GM18868 (cell line): ENCODE results near the gene GOT2.
"Not testable (repeated sequence)": the region's sequence is repeated elsewhere in the genome, so short reads cannot be mapped to it uniquely, and the experiment has no call there.

Experiments
- ATAC-seq: cut with Tn5 transposase; IDR thresholded peaks from one replicate; pipeline ENCODE4 v1.9.1; 2021; ENCODE audit warnings: mild to moderate bottlenecking, moderate library complexity; ENCODE audit not compliant: unreplicated experiment

The GOT2 gene

DNA sequence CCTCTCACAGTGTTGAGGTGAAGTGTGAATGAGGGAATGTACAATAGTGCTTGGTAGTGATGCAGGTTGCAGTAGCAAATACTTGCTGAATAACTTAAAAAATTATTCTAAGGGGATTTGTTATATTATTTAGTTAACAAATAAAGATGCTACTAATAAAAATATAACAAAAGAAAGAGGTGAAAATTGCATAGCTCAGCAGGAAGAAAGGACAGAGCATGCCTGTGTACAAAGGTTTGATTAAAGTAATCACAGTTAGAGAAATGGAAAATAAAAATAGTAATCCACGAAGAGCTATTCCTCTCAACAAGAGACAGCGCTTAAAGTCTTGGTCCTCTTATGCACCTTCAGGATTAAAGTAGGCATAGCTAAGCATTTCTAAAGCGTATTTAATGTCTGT is 11.0 kb downstream of the GOT2 start:
- no peak for ATAC-seq

DNA sequence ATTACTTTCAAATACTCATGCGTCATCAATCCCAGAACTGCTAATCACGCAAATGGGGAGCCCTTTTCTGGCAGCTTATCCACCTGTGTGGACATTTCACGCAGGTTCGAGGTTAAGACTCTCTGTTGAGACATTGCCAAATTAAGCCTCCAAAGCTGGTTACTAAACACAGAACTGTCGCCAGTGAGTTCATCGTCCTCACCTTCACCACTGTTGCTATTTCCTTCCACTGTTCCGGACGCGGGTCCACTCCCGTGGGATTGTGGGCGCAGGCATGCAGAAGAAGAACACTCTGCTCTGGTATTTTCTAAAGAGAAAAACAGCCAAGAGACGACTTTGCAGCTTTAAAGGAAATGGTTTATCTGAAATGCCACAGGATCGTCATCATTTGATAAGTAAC is 16.1 kb downstream of the GOT2 start:
- no peak for ATAC-seq

DNA sequence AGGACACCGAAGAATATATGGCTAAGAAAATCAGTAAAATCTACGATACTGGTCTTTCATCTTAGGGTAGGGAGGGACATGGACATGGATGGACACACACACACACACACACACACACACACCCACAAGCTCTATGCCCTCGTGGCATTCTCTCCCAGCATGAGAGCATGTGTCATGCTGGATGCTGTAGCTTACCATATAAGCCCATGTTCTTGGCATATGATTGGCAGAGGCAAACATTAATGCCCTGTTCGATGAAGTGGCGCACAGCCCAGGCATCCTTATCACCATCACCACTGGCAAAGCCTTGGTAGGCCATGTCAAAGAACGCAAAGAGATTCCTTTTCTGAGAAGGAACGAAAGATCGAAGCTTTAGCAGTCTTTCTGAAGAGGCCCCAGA is 17.6 kb downstream of the GOT2 start:
- no peak for ATAC-seq

DNA sequence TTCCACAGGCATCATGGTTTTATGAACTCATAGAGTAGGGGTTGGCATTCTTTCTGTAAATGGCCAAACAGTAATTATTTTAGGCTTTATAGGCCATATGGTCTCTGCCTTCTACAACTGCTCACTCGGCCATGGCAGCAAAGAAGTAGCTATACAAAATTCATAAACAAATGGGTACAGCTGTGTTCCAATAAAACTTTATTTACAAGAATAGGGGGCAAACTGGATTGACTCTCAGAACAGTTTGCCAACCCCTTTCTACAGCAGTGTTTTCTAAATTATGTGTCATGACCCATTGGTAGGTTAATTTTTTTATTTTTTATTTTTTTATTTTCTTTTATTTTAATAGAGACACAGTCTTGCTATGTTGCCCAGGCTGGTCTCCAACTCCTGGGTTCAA is 20.4 kb downstream of the GOT2 start:
- no peak for ATAC-seq

DNA sequence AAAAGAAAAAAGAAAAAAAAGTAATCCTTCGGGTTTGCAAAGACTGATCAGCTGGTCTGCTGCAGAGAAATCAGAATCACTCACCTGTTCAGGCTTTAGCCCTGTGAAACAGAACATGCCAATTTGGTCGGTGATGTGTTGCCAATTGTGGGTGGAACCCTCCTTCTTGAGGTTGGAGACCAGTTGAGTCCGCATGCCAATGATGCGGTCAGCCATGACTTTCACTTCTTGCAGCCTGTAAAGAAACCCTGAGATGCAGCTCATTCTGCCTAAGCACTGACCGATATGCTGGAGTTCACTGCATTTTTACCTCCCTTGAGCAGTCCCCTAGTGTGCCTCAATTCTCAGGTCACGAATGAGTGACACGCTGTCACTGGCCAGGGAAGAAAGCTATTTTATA is 24.8 kb downstream of the GOT2 start:
- ATAC-seq = no peak

DNA sequence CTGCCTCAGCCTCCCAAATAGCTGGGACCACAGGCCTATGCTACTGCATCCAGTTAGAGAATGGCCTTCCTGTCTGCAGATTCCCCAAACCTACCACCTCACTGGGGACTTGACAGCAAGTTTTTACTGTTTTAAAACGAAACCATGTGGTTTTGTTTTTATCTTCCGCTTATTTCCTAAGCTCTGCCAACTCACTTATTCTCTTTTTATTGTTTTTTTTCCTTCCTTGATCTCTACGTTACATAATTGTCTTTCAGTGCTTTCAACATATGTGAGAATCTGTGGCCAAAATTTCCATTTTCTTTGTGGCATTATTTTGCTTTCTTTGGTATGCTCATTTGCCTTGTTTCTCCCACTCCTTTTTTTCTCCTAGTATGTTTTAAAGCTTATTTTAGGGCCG is 35.0 kb downstream of the GOT2 start:
- no peak for ATAC-seq

DNA sequence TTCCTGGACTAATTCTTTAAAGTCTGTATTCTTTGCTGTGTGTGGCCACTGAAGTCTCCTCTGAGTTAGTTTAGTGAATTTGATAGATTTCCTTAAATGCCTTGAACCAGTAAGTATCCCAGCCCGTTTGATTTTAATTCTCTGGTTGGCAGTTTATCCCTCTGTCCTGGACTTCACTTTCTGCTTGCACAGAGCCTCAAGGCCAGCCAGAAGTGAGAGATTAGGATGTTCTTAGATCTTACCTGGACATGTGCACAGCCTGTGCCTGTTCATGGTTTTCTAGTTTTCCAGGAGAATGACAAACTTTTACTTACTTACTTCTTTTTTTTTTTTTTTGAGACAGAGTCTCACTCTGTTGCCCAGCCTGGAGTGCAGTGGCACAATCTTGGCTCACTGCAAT is 38.7 kb downstream of the GOT2 start:
- no peak for ATAC-seq

DNA sequence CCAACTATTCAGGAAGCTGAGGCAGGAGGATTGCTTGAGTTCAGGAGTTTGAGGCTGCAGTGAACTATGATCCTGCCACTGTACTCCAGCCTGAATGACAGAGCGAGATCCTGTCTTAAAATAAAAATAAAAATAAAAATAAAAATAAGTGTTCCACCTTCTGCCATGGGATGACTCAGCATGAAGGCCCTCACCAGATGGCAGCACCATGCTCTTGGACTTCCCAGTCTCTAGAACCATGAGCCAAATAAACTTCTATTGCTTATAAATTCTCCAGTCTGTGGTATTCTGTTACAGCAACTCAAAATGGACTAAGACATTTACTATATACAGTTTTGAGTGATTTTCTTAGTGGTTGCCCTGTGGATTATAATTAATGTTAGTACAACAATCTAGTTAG is 41.7 kb downstream of the GOT2 start:
- no peak for ATAC-seq

DNA sequence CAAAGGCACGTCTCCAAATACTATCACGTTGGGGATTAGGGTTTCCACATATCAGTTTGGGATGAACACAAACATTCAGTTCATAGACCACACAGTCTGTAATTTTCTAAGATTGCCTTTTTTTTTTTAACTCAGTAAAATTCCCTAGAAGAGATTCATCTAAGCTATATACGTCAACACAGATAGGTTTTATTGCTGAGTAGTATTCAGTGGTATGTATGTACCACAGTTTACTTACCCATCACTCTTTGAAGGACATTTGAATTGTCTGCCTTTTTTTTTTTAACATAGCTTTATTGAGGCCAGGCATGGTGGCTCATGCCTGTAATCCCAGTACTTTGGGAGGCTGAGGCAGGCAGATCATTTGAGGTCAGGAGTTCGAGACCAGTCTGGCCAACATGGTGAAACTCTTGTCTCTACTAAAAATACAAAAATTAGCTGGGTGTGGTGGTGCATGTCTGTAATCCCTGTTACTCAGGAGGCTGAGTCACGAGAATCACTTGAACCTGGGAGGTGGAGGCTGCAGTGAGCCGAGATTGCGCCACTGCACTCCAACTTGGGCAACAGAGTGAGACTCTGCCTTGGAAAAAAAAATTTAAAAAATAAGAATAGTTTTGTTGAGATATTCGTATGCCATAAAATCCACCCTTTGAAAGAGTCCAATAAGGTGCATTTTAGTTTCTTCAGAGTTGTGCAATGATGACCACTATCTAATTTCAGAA is 47.0 kb downstream of the GOT2 start:
- ATAC-seq = not testable (repeated sequence)

DNA sequence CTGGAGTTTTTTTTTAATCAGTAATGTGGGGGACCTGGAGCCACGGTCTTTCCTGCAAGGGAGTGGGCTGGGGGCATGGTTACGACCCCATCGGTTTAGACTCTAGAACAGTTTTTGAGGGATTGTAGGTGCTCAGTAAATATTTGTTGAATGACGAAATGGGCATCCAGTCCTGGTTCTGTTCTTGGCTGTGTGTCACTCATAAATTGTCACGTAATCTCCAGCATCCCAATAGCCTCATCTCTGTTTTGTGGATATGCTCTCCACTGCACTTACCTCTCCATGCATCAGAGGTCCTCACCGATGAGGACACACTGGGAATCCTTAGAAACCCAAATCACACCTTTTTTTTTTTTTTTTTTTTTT is 49.0 kb downstream of the GOT2 start:
- ATAC-seq = no peak

DNA sequence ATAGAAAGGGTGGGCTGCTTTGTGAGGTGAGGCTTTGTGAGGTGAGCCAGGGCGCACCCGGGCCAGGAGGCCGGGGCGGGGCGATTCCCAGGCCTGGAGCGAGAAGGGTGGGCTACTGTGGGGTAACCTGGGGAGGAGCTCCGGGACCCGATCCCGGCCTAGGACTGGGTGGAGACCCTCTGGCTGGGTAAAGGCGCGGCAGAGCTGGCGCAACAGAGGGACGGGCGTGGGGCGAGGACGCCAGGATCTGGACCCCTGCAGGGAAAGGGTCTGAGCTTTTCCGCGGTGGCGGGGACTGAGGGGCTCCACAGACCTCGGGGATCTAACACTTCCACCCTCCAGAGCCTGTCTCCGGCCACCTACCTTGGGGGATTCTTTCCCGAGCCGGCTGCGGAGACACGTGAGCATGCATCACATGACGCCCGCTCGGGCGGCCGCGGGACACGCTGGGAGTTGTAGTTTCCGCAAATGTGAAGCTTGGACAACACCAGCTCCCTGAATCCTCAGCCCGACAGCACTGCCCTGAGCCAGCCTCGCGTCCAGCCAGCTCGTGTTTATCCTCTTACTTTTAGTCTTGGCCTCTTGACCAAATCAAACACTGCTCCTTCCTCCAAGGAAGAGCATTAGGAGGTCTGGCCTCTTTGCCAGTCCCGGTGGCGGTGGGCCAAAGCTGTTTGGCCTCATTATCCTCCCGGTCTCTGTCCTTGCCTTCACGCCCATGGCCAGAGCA is 49.6 kb downstream of the GOT2 start, which contains the start of gene SLC38A7:
TSS of gene SLC38A7 (minus strand) at position 417 of the 730 bp plus-strand sequence. CDS start 4,644 bp downstream, outside the sequence.
- peak; percentile 100 for ATAC-seq

DNA sequence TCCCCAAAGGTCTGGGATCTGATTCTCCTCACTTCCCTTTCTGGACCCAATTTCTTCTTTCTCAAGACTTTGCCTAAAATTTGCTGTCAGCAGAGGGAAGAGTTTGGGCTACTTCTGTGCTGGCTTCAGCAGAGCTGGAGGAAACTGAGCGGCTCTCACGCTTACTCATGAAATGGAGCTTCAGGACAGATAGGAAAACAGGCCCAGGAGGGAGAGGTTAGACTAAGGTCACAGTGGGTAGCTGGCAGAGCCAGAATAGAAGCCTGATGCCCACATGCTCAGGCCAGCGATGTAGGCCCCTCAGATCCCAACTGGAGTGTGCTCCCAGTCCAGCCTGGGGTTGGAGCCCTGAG is 50.1 kb downstream of the GOT2 start:
- ATAC-seq = no peak

DNA sequence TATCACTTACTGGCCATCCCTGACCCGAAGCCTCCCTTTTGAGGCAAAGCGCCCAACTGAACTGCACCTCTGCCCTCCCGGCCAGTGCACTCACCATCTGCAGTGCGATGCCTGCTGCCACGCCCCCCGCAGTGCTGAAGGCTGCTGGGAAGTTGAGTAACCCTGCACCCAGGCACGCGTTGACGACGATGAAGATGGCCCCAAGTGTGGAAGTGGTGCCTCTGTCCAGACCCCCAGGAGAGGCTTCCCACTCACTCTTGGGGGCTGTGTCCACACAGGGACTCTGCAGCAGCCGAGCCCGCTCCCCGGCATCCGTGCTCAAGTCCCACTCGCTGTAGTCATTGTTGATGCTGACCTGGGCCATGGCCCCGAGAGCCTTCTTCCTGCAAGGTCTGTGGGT is 54.4 kb downstream of the GOT2 start:
- no peak for ATAC-seq

DNA sequence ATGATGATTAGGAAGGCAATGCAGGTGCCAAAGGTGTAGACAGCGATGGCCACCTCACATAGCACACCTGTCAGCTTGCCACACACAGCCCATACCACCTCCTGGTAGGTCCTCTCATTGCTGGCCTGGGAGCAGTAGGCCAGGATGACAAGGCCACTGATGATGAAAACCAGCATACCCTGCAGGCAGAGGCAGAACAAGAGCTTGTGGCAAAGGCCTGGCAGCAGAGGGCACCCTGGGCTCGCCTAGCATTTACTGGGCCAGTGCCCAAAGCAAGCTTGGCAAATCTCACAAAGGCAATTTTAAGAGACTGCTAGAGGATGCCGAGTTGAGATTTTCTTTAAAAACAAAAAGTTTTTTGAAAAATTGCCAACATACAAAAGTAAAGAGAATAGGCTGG is 55.4 kb downstream of the GOT2 start:
- no peak for ATAC-seq

DNA sequence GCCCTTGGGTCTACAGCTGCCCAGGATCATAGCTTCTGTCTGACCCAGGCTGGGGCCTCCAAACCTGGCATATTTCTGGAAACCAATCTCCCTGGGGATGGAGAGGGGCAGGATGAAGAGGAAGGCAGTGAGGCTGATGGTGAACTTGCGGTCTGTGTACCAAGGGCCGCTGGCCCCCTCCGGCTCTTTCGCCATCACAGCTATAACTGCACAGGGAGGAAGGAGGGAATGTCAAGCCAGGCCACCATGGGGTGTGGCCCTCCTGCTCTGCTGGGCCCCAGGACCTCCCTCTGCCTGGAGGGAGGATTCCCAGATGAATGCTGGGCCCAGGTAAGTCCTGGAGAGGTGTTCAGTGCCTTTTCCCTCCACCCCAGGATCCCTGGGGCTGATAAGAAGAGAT is 55.8 kb downstream of the GOT2 start:
- no peak for ATAC-seq

DNA sequence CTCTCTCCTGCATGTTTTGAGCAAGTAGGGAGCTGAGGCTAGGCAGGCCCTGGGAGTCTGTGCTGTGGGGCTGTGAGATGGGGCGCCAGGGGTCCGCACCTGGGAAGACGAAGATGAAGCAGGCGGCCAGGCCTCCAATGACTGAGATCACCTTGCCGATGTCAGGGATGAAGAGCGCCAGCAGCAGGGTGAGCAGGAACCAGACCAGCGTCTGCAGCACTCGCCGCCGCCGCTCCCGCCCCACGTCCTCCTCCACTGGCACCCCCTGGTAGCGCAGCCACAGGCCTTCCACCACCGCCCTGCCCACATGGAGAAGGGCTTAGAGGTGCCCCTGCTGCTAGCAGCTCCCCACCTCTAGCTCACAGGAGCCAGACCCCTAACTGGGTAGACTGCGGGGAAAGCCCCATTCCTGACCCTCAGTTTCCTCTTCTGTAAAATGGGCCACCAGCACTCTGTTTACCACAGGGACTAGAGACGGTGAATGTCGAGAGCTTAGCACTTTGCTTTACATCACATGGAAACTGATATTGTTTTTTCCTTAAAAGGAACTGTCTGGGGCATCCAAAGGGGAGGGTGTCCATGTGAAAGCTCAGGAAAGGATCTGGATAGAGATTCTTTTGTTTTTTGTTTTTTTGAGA is 63.1 kb downstream of the GOT2 start:
- ATAC-seq = no peak

DNA sequence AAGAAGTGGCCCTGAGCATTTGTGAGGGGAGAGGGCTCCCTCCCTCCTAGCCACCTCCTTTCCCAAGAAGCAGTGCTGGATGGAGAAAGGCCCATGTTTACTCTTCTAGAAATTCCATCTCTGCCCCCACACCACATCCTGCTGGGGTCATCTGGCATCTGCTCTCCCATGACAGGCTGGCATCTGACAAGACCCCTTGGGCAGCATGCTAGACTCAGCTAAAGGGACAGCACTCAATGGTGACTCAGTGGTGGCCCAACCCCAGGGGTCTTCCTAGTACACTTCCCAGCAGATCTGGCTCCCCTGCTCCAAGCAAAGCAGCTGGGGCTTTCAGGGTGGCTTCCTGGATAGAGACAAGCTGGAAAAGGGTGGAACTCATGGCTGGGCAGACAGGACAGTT is 63.9 kb downstream of the GOT2 start:
- no peak for ATAC-seq

DNA sequence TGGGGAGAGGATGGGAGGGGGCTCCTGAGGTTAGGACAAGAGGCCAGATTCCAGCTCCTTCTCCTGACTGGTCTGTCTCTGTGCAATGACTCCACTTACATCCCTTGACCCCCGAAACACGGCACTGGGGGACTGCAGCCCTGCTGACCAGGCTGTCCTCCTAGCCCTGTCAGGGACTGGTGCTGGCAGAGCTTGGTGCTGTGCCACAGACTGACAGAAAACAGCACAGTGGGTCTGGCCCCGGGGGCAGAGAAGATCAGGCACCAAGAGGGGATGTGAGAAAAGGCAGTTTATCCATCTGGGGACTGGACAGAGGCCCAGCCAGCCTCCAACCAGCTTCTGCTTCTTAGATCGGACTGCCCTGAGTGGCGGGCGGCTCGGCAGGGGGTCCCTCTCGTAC is 68.9 kb downstream of the GOT2 start:
- no peak for ATAC-seq

DNA sequence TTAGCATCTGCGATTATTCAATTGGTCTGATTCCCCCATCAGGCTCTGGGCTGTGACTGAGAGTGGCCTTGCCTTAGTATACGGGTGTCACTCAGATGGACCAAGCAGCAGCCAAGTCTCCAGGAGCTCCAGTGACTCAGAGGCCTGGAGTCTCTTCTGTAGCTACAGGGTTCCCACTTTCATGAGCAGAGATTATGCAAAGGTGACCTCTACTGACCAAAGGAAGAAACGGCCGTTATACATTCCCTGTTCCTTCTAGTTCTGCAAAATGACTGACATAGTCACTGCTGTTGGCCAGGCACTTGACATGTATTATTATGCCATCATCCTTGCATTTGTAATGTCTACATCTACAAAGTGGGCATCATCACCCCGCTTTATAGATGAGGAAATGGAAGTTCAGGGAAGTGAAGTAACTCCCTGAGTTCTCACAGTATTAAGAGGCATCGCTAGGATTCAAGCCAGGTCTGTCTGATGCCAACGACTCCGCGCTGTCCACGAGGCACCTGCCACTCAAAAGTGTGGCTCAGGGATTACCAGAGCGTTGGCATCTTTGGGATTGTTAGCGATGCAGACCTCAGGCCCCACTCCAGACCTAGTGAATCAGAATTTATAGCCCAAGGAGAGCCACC is 72.8 kb downstream of the GOT2 start:
- peak; percentile 78 for ATAC-seq

DNA sequence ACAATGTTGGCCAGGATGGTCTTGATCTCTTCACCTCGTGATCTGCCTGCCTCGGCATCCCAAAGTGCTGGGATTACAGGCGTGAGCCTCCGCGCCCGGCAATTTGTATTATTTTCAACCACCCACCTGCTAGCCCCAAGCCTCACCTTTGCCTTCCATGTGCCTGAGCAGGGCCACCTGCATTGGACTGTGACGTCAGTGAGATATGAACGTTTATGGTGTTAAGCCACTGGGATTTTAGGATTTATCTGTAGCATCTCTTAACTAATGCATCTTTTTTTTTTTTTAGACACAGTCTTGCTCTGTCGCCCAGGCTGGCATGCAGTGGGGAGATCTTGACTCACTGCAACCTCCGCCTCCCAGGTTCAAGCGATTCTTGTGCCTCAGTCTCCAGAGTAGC is 74.2 kb downstream of the GOT2 start:
- ATAC-seq = not testable (repeated sequence)

DNA sequence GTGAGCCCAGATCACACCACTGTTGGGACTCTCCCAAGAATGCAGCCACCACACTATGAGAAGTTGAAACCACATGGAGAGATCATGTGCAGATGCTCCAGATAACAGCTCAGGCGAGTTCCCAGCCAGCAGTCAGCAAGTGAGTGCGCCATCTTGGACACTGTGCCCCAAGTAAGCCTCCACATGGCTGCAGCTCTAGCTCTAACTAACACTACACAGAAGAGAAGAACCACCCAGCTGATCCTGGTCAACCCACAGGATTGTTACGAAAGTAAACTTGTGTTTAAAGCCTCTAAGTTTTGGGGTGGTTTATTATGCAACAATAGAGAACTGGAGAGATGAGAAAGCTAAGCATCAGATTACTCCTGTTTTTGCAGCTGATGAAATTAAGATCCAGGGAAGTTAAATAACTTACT is 75.3 kb downstream of the GOT2 start:
- no peak for ATAC-seq
